Jurkat, Clone E6-1 (cell line): ENCODE results near the gene HES1.
"Not testable (repeated sequence)": the region's sequence is repeated elsewhere in the genome, so short reads cannot be mapped to it uniquely, and the experiment has no call there.

Source experiments
- DNase-seq: peaks from one replicate; pipeline ENCODE4 v3.0.0-alpha.2; 2011; ENCODE audit warnings: low read depth, low spot score
- H3K4me3 ChIP-seq: 2 replicates; pipeline ENCODE4 v1.5.1; 2011; ENCODE audit warnings: mild to moderate bottlenecking, low read length, control low read depth, moderate library complexity

HES1 gene

DNA sequence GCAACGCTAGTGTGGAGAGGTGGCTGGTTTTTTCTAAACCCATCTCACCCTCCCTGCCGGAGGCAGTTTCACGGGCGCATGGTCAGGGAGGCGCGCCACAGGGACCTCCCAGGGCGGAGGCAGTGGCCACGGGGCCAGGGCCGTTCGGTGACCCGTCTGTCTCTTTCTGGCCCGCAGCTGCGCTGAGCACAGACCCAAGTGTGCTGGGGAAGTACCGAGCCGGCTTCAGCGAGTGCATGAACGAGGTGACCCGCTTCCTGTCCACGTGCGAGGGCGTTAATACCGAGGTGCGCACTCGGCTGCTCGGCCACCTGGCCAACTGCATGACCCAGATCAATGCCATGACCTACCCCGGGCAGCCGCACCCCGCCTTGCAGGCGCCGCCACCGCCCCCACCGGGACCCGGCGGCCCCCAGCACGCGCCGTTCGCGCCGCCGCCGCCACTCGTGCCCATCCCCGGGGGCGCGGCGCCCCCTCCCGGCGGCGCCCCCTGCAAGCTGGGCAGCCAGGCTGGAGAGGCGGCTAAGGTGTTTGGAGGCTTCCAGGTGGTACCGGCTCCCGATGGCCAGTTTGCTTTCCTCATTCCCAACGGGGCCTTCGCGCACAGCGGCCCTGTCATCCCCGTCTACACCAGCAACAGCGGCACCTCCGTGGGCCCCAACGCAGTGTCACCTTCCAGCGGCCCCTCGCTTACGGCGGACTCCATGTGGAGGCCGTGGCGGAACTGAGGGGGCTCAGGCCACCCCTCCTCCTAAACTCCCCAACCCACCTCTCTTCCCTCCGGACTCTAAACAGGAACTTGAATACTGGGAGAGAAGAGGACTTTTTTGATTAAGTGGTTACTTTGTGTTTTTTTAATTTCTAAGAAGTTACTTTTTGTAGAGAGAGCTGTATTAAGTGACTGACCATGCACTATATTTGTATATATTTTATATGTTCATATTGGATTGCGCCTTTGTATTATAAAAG is 1.8 kb downstream of the HES1 start:
- DNase-seq, result no peak
- H3K4me3 ChIP-seq, result peak overlapping the region; percentile 70

DNA sequence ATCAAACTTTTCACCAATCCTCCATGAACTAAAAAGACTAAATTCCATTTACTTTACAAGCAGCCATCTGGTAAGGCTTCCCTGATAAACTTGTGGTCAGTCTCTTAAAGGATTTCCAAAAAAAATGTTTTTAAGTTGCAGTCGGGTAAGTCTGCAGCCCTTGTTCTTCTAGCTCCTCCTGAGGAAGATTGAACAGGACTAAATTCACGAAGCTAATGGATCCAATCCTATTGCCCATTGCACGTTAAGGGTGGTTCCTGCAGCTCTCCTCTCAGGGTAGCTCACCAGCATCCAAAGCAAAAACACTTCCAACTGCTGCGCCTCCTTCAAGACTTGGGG is 2.8 kb downstream of the HES1 start:
- H3K4me3 ChIP-seq, result no peak overlapping the region
- DNase-seq, result no peak

DNA sequence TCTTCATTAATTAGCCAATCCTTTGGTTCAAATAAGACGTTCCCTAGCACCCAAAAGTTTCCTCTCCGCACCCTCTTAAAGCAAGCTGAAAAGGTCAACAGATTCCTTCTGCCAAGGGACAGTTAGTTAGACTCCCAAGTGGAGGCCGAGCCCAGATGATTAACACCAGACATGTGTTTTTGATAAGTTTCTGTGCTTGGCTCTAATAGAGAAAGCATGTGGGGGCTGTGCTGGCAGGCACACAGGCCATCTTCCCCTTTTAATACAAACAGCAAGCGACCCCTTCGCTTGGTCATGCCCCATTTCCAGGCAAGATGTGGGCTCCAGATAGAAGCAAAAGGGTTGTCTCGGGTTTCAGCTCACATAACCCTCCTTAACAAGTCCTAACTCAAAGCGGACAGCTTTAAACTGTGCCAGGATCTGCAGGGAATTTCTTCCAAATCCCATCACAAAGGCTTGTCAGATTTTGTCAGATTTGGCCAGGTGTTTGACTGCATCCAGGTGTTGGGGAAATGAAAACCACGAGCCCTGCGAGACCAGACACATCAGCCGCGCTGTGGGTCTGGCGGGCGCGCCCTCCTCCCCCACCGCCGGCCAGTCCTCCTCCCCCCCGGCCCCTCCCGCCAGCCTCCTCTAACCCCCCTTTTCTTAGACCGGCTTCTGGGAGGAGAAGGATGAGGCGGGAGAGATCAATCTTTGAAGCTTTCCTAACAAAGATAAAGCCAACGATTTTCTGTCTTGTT is 3.3 kb downstream of the HES1 start:
- no peak overlapping the region for H3K4me3 ChIP-seq
- DNase-seq, result no peak

DNA sequence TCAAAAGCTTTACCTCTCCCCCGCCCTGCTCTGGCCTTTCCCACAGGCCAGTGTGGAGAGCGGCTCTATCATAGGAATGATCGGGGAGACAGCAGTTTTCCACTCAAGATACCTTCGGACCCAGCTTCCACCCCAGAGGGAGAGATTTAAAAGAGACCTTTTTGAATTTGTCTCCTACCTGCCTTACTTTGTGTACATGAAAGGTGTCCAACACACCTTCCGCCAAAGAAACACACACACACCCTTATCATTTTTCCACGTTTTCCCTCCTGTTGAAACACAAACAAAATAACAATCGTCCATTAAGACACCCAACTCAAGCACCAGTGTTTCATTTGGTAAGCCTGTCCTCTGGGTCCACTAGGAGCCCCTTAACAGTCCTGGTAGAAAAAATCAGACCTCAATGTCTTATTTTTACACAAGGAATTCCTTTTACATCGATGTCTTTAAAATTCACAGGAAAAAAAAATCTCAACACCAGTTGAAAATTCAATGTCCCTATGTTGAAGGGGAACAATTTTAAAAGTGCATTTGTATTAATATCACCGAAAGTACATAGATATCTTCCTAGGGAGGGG is 4.0 kb downstream of the HES1 start:
- DNase-seq, result no peak
- no peak overlapping the region for H3K4me3 ChIP-seq

DNA sequence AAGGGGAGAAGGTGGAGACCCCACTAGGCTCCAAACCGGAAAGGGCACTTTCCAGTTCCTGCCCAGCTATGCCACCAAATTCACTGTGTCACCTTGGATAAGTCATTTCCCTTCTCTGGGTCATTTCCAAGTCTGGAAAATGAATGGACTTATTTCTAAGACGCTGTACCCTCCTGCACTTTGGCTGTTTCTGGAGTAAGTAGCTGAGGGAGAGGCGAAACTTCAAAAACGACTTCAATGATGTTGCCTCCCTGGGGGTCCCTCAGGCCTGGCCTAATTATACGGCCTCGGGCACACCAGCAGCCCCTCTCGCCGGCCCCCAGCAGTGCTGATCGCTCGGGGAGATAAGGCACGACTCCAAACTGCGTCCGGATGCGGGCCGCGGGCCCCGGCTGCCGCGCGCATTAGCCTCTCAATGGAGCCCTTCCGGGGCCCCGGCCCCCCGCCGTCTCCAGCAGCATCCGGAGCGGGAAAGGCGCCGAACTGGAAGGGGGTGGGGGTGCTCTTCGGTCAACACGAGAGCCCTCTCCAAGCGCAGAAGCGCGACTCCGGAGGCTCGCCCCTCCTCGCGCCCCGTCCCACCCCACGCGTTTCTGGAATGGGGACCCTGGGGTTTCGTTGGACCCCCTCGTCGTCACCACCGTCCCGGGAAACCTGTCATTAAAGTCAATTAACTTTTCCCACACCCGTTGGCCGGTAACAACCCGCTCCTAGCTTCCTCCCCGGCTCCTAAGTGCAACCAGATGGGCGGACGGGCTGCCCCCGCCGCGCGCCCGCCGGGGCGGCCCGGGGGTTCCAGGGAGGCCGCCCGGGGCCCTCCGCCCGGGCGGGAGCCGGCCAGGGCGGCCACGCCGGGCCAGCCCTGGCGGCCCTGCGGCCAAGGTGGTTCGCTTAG is 4.8 kb downstream of the HES1 start:
- no peak for DNase-seq
- H3K4me3 ChIP-seq, result no peak overlapping the region

DNA sequence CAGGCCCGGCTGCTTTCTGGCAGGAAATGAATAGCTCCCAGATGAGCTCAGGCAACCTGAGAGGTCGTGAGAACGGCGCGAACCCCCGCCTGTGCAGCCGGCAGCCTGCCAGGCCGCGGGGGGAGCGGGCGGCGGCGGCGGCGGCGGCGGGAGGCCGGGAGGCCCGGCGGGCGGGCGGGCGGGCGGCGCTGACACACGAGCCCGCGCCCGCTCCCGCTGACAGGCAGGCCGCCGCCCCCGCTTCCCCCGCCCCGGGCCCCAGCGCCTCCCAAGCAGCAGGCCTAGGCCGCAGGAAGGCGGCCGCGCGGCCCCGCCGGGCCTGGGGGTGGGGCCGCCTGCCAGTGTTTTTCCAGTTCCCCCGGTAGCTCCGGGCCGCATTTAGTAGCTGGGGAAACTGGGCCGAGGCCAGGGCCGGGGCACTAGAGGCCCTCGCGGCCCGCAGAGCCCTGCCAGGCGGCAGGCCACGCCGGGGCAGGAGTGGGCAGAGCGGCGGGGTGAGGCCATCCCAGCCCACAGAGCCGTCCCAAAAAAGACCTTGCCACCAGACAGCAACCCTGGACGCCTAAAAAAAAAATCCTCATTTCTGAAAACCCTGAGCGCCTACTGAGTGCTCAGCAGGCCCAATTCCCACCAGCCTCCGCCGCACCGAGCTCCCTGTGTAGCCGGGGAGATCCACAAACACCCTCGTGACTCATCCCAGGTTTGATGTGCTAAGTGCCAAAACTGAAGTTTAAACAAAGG is 5.6 kb downstream of the HES1 start:
- DNase-seq, result peak; percentile 49
- H3K4me3 ChIP-seq, result peak overlapping the region; percentile 20

DNA sequence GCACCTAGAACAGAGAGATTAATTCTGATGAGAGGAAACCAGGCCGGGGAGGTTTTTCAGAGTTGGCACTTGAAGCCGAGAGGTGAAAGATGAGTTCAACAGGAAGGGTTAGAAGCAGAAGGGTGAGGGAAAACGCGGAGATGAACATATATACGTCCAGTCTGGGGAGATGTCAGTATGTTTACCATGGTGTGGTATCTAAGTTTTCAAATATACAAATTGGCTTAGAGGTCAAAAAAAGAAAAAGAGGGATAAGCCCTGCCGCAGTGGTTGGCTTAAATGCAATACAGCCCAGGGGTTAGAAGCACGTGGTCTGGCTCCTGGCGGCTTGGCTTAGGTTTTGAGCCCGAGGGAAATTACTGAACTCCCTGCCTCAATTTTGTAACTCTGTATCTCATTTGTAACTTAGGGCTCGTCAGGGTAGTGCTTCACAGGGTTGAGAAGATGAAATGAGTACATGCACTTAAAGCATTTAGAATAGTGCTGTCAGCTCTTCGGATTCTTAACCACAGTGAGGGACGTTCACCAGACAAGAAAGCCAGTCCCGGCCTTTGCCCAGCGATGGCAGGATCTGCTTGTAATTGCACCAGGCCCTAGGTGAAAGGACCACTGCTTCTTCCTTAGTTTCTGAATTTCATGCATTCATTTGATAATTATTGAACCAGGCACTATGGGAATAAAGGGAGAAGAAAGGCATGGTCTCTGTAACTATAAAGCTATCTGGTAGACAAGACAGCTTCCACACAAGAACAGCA is 6.4 kb downstream of the HES1 start:
- no peak overlapping the region for H3K4me3 ChIP-seq
- no peak for DNase-seq

DNA sequence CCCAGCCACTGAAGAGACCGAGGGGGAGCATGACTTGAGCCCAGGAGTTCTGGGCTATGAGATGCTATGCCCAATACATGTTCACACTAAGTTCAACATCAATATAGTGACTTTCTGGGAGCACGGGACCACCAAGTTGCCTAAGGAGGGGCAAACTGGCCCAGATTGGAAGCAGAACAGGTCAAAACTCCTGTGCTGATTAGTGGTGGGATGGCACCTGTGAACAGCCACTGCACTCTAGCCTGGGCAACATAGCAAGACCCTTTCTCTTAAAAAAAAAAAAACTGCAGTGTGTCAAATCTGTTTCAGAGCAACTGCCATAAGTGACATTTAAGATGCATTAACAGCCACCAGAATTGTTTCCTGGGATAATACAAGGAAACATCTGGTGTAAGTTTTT is 9.8 kb downstream of the HES1 start:
- DNase-seq, result no peak
- no peak overlapping the region for H3K4me3 ChIP-seq

DNA sequence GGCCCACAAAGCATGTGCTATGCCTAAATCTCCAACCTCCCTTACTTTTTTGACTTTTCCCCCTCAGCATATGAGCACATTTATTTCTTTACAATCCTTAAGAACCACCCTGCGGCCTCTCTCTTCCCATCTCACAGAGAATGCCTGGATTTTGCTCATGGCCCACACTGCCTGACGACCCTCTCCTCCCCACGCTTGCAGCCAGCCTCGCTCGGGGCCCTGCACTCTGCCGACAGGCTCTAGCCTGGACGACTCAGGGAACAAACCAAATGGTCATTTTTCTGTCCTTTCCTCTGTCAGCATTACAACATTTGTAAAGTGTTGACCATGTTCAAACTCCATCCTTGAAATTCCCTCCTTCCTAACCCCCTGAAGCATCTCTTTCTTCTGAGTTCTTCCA is 11.7 kb downstream of the HES1 start:
- no peak for DNase-seq

DNA sequence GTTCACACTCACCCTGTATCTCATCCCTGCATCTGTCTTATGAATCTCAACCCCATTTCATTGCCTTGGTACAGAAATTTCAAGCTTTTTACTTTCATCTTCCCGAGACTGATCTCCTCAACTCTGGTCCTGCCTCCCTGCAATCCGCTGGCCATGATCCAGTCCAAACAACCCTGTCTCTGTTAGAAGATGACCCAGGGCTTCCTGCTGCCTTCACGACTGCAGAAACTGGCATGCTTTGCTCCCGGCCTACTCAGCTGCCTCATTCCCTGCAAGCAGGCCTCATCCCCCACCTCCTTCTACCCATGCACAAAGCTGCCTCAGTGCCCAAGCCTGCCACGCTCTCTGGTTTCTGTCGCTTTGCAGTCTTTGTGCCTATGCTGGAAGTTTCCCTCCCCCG is 12.4 kb downstream of the HES1 start:
- no peak overlapping the region for H3K4me3 ChIP-seq
- DNase-seq, result no peak

More for the DNA sequence above, 11.7 kb downstream of the HES1 start:
- no peak overlapping the region for H3K4me3 ChIP-seq

DNA sequence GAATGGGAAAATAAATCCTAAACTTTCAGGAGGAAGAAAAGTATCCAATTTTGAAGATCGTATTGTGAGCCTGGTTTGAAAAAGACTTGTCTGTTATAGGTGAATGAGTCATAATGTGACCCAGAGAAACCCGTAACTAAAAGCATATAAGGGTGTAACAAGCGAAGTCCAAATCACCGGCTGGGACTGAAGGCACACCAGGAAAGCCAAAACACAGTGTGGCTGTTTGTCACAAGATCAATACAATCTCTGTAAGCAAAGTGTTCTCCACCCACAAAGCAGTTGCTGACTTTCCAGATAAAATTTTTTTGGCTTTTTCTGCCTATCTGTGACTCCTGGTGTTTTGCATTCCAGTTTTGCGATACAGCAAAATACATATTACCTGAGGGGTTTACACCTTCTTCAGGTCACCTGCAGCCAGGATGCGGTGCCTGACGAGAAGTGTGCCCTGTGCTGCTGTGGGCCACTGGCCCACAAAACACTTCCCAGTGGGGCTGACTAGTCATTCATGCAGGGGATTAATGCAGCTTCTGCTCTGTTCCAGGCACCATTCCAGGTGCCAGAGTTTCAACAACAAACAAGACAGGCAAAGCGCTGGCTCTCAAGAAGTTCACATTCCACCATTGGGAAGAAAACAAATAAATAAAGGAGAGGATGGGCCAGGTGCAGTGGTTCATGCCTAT is 14.4 kb downstream of the HES1 start:
- DNase-seq, result no peak
- H3K4me3 ChIP-seq, result no peak overlapping the region

DNA sequence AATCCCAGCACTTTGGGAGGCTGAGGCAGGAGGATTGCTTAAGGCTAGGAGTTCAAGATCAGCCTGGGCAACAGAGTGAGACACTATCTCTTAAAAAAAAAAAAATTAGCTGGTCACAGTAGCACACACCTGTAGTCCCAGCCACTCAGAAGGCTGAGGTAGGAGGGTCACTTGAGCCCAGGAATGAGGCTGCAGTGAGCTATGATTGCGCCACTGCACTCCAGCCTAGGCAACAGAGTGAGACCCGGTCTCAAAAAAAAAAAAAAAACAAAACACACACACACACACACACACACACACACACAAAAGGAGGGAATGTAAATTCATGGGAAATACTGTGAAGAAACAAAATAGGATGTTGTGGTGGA is 15.0 kb downstream of the HES1 start:
- DNase-seq, H3K4me3 ChIP-seq: not testable (repeated sequence)

DNA sequence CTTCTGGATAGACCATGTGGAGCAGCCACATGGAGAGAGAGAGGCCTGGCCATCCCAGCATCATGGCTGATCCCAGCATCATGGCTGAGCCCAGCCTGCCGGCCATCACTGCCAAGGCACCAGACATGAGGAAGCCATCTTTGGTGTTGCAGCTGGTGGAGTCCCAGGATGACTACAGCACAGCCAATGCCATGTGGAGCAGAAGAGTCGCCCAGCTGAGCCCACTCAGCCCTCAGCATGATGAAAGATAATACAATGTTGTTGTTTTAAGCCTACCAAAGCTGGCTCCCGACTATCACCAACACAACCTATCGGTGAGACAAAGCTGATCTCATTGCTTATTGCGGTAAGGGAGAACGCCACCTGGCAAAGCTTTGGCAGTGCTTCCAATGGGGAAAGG is 18.4 kb downstream of the HES1 start:
- no peak for DNase-seq
- H3K4me3 ChIP-seq, result no peak overlapping the region

DNA sequence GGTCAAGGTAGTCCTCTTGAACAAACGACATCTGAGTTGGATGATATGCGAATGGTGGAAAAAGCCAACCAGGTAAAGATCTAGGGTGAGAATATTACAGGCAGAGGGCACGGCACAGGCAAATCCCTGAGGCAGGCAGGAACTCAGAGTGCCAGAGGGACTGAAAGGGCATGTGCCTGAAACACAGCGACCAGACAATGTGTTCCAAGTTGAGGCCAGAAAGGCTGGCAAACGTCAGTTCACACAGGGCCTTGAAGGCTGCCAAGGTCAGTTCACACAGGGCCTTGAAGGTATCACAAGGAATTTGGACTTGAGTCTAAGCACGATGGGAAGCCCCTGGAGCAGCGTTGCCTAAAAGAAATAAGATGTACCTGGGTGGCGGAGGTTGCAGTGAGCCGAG is 20.1 kb downstream of the HES1 start:
- no peak overlapping the region for H3K4me3 ChIP-seq
- no peak for DNase-seq

DNA sequence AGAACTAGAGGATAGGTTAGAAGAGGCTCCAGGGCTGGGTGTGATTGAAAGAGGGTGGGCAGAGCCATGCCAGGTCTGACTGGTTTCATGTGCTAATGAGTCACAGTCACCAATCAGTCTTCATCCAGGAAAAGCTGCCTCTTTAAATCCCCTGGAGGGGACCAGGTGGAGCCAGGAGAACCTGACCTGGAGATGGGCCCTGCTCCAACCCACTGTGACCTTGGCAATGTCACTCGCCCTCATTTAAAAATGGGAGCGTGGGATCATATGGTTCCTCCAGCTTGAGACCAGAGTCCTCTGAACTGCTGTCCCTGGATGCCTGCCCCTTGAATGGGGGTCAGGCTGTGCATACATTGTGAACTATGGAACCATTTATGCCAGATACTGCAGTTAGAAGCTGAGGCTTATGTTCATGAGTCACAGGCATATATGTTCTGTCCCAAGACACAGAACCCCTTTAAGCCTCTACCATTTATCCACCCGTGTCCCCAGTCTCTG is 23.0 kb downstream of the HES1 start:
- no peak for DNase-seq
- no peak overlapping the region for H3K4me3 ChIP-seq

DNA sequence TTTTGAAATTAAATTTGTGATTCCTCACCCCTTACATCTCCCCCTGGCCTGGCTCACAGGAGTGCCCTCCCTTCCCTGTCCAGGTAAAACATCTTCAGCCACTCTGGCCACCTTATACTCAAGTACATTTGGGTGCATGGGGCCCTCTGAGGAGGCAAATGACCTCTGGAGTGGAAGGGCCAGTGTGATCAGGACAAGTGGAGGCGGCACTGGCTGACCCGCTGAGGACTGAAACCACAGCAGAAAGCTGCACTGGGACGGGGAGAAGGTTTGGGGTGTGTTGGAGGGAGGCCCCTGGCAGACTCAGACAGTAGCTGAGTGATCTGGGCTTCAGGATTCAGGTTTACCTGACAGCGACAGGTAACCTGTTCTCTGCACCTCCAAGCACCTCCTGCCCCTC is 24.2 kb downstream of the HES1 start:
- DNase-seq, result no peak
- no peak overlapping the region for H3K4me3 ChIP-seq
